HTR-8/SVneo (cell line): Measurements from ENCODE around the gene IFI30.
"Not testable (repeated sequence)": the region's sequence is repeated elsewhere in the genome, so short reads cannot be mapped to it uniquely, and the experiment has no call there.

ENCODE experiments used
- DNase-seq: peaks from one replicate; pipeline ENCODE4 v3.0.0; 2011; ENCODE audit warnings: low spot score, mixed read lengths; ENCODE audit not compliant: insufficient read length
- FAIRE-seq: peaks from 2 replicates; lab custom pipeline; 2011; peaks lifted over from hg19 to GRCh38; lab: Jason Lieb, UNC

Gene IFI30

GRCh38 chr19:18196511-18196845 is 22.9 kb downstream of the IFI30 start:
- FAIRE-seq: no peak
- no peak for DNase-seq

- DNase-seq (no peak), FAIRE-seq (no peak)
These were observed 23.7 kb downstream of the IFI30 start for GRCh38 chr19:18197306-18197705.

GRCh38 chr19:18197941-18198340 is 24.3 kb downstream of the IFI30 start:
- FAIRE-seq (no peak), DNase-seq (no peak)

GRCh38 chr19:18198374-18198773 is 24.8 kb downstream of the IFI30 start:
- no peak for FAIRE-seq
- no peak for DNase-seq

- no peak for FAIRE-seq
- DNase-seq: no peak
These were observed 28.8 kb downstream of the IFI30 start for GRCh38 chr19:18202397-18202777.

- DNase-seq (no peak), FAIRE-seq (no peak)
These were observed 29.3 kb downstream of the IFI30 start for GRCh38 chr19:18202778-18203407.

GRCh38 chr19:18203408-18203862 is 29.8 kb downstream of the IFI30 start:
- no peak for DNase-seq
- peak; percentile 81 for FAIRE-seq

- FAIRE-seq: peak; percentile 99
These were observed 30.3 kb downstream of the IFI30 start, which contains the start of gene RAB3A for GRCh38 chr19:18203863-18204393. Gene RAB3A, minus strand, starts transcription at chr19:18204042. Its CDS starts 1,302 bp downstream, at chr19:18202740.

GRCh38 chr19:18204394-18205199 is 31.0 kb downstream of the IFI30 start:
- no peak for FAIRE-seq

More at GRCh38 chr19:18203863-18204393, 30.3 kb downstream of the IFI30 start, which contains the start of gene RAB3A:
- DNase-seq: peak; percentile 100

GRCh38 chr19:18205200-18205892 is 31.7 kb downstream of the IFI30 start:
- FAIRE-seq: no peak
- peak; percentile 60 for DNase-seq

More at GRCh38 chr19:18204394-18205199, 31.0 kb downstream of the IFI30 start:
- peak; percentile 72 for DNase-seq

GRCh38 chr19:18206018-18206417 is 32.4 kb downstream of the IFI30 start:
- FAIRE-seq (no peak), DNase-seq (no peak)

- DNase-seq (no peak), FAIRE-seq (no peak)
These were observed 34.7 kb downstream of the IFI30 start for GRCh38 chr19:18208098-18208951.

GRCh38 chr19:18209912-18210311 is 36.3 kb downstream of the IFI30 start:
- DNase-seq: not testable (repeated sequence)
- FAIRE-seq: peak; percentile 54

- no peak for DNase-seq
- FAIRE-seq: no peak
These were observed 38.1 kb downstream of the IFI30 start for GRCh38 chr19:18211683-18212082.

GRCh38 chr19:18214779-18215433 is 41.3 kb downstream of the IFI30 start:
- no peak for DNase-seq
- no peak for FAIRE-seq

- FAIRE-seq: no peak
- DNase-seq: no peak
These were observed 43.2 kb downstream of the IFI30 start for GRCh38 chr19:18216789-18217188.

GRCh38 chr19:18218159-18218558 is 44.5 kb downstream of the IFI30 start:
- no peak for DNase-seq
- no peak for FAIRE-seq

GRCh38 chr19:18218600-18218999 is 45.0 kb downstream of the IFI30 start:
- FAIRE-seq: no peak

More at GRCh38 chr19:18218600-18218999, 45.0 kb downstream of the IFI30 start:
- DNase-seq: no peak
